DOHH2 (cell line): ENCODE results near the gene ABCG5.

Experiments used
- H3F3A ChIP-seq: fragments of 200-600 bp; sonication (generic), shearing (Covaris generic); 2 replicates; pipeline ENCODE4 v1.6.0; 2016; ENCODE audit warnings: antibody characterized with exemption, mild to moderate bottlenecking; ENCODE audit not compliant: control insufficient read depth, insufficient read depth
- H3K27ac ChIP-seq: fragments of 200-600 bp; sonication (generic); 2 replicates; pipeline ENCODE4 v1.5.1; 2014; ENCODE audit warnings: low read depth, mild to moderate bottlenecking, low read length, moderate library complexity
- H3K27me3 ChIP-seq: fragments of 200-600 bp; sonication (generic); 2 replicates; pipeline ENCODE4 v1.6.1; 2014; ENCODE audit warnings: mild to moderate bottlenecking, low read length, mixed read lengths; ENCODE audit not compliant: control insufficient read depth
- H3K36me3 ChIP-seq: fragments of 200-600 bp; sonication (generic); 2 replicates; pipeline ENCODE4 v1.6.1; 2014; ENCODE audit warnings: mild to moderate bottlenecking, low read length, moderate library complexity, mixed read lengths; ENCODE audit not compliant: control insufficient read depth
- H3K4me1 ChIP-seq: fragments of 200-600 bp; sonication (generic); 2 replicates; pipeline ENCODE4 v1.6.1; 2014; ENCODE audit warnings: mild to moderate bottlenecking, low read length, mixed read lengths; ENCODE audit not compliant: control insufficient read depth
- H3K4me2 ChIP-seq: fragments of 200-600 bp; sonication (generic); 2 replicates; pipeline ENCODE4 v1.6.0; 2014; ENCODE audit warnings: mild to moderate bottlenecking, low read length, moderate library complexity
- H3K4me3 ChIP-seq: fragments of 200-600 bp; sonication (generic); 2 replicates; pipeline ENCODE4 v1.5.1; 2014; ENCODE audit warnings: mild to moderate bottlenecking, low read length, mixed read lengths
- H3K79me2 ChIP-seq: fragments of 200-600 bp; sonication (generic); 2 replicates; pipeline ENCODE4 v1.6.1; 2014; ENCODE audit warnings: mild to moderate bottlenecking, low read length, mixed read lengths; ENCODE audit not compliant: control insufficient read depth
- H3K9me2 ChIP-seq: fragments of 200-600 bp; sonication (generic); replicated peaks from 2 replicates; pipeline ENCODE4 v1.6.1; 2014; ENCODE audit warnings: mild to moderate bottlenecking, low read length, mixed read lengths; ENCODE audit not compliant: control insufficient read depth
- H3K9me3 ChIP-seq: fragments of 200-600 bp; sonication (generic); 2 replicates; pipeline ENCODE4 v1.6.1; 2014; ENCODE audit warnings: antibody characterized with exemption, low read length, mixed read lengths; ENCODE audit not compliant: control insufficient read depth, insufficient read depth
- H4K20me1 ChIP-seq: fragments of 200-600 bp; sonication (generic); 2 replicates; pipeline ENCODE4 v1.6.0; 2014; ENCODE audit warnings: low read depth, mild to moderate bottlenecking, antibody characterized with exemption, low read length, moderate library complexity; ENCODE audit not compliant: control insufficient read depth, insufficient read depth
- CTCF ChIP-seq: fragments of 200-600 bp; sonication (generic); IDR thresholded peaks from one replicate; pipeline ENCODE4 v1.5.1; 2014; ENCODE audit warnings: antibody characterized with exemption, mild to moderate bottlenecking, low read depth, low read length; ENCODE audit not compliant: poor library complexity, severe bottlenecking
- EZH2phosphoT487 ChIP-seq: fragments of 200-600 bp; sonication (generic); IDR thresholded peaks from 2 replicates; pipeline ENCODE4 v1.6.1; 2017; ENCODE audit warnings: borderline replicate concordance, mild to moderate bottlenecking, antibody characterized with exemption, low read length, moderate library complexity, mixed read lengths

ABCG5 gene

GRCh38 chr2:43872151-43872550 is 33.5 kb upstream of the ABCG5 start:
- Histone ChIP-seq H3K79me2 (no peaks in the 10 kb centered on the region), H4K20me1 (no peaks in the 10 kb centered on the region), H3K4me1 (no peaks in the 10 kb centered on the region), H3K4me2 (no peak overlapping the region), H3K27me3 (no peaks in the 10 kb centered on the region; the same call in 1 of the 2 replicates), H3K9me3 (no peaks in the 10 kb centered on the region), H3F3A (no peaks in the 10 kb centered on the region), H3K36me3 (no peaks in the 10 kb centered on the region), H3K27ac (no peak overlapping the region), H3K4me3 (no peak overlapping the region), H3K9me2 (no peaks in the 10 kb centered on the region)
- no peak for TF ChIP-seq EZH2phosphoT487
- no peak for TF ChIP-seq CTCF

- H3K9me2 ChIP-seq = no peaks in the 10 kb centered on the region
- no peaks in the 10 kb centered on the region for H4K20me1 ChIP-seq
- H3K9me3 ChIP-seq = no peaks in the 10 kb centered on the region
- H3F3A ChIP-seq = no peaks in the 10 kb centered on the region
- H3K36me3 ChIP-seq = no peaks in the 10 kb centered on the region
- peaks cover 4% of the 10 kb centered on the region for H3K27me3 ChIP-seq
- H3K4me1 ChIP-seq = no peaks in the 10 kb centered on the region
- no peaks in the 10 kb centered on the region for H3K79me2 ChIP-seq
- H3K27ac ChIP-seq = no peak overlapping the region
- H3K4me3 ChIP-seq = no peak overlapping the region
- no peak overlapping the region for H3K4me2 ChIP-seq
- TF ChIP-seq EZH2phosphoT487 (no peak), CTCF (no peak)
Measured at GRCh38 chr2:43855292-43855691, 16.7 kb upstream of the ABCG5 start.

- no peak overlapping the region for H3K4me3 ChIP-seq
- no peaks in the 10 kb centered on the region for H3K79me2 ChIP-seq
- H3K9me2 ChIP-seq = no peaks in the 10 kb centered on the region
- H4K20me1 ChIP-seq = no peaks in the 10 kb centered on the region
- H3K27me3 ChIP-seq = peaks cover 4% of the 10 kb centered on the region
- H3K27ac ChIP-seq = no peak overlapping the region
- H3F3A ChIP-seq = no peaks in the 10 kb centered on the region
- H3K4me2 ChIP-seq = no peak overlapping the region
- H3K36me3 ChIP-seq = no peaks in the 10 kb centered on the region
- no peaks in the 10 kb centered on the region for H3K4me1 ChIP-seq
- no peaks in the 10 kb centered on the region for H3K9me3 ChIP-seq
- TF ChIP-seq CTCF (no peak), EZH2phosphoT487 (no peak)
Measured at GRCh38 chr2:43854671-43855070, 16.0 kb upstream of the ABCG5 start.
